Type B pancreatic cell (in vitro differentiated cells): Measurements from ENCODE around the gene PACSIN2. TPM values are rescaled to one million over a fixed set of nuclear protein-coding genes. Genes with fewer than 3 reads are reported as not detected.

Source experiments
- DNase-seq: peaks from one replicate; pipeline ENCODE4 v3.0.0; 2021; ENCODE audit warnings: mixed read lengths; ENCODE audit not compliant: unreplicated experiment; ENCODE audit errors: extremely low spot score
- H3K27ac Mint-ChIP-seq: 2 replicates; pipeline ENCODE4 v1.8.0; 2021; ENCODE audit warnings: mild to moderate bottlenecking, mixed read lengths
- H3K27me3 Mint-ChIP-seq: 2 replicates; pipeline ENCODE4 v1.8.0; 2021; ENCODE audit warnings: mixed read lengths
- H3K36me3 Mint-ChIP-seq: 2 replicates; pipeline ENCODE4 v1.8.0; 2021; ENCODE audit warnings: mixed read lengths
- H3K4me1 Mint-ChIP-seq: one replicate; pipeline ENCODE4 v1.8.0; 2021; ENCODE audit warnings: mixed read lengths; ENCODE audit not compliant: unreplicated experiment
- H3K4me3 Mint-ChIP-seq: 2 replicates; pipeline ENCODE4 v1.8.0; 2021; ENCODE audit warnings: mild to moderate bottlenecking, mixed read lengths
- H3K9me3 Mint-ChIP-seq: 2 replicates; pipeline ENCODE4 v1.8.0; 2021; ENCODE audit warnings: mixed read lengths
- CTCF ChIP-seq: fragments of 200-600 bp; sonication (generic); conservative IDR thresholded peaks from 2 replicates; pipeline ENCODE4 v1.5.0; 2021; ENCODE audit warnings: antibody characterized with exemption, mild to moderate bottlenecking
- total RNA-seq: library from RNA; stranded (reverse); gene quantifications from 2 replicates; pipeline ENCODE4 v1.2.1, GENCODE V29; 2021; ENCODE audit warnings: low replicate concordance

PACSIN2 gene
- total RNA-seq, 1 donor from 2014 or later, result 53.4 TPM

- no peak for DNase-seq
- TF ChIP-seq CTCF, result no peak
- Mint-ChIP-seq H3K36me3 (peaks cover 15% of the 10 kb centered on the region), H3K27ac (peak overlapping the region; percentile 88), H3K4me3 (no peak overlapping the region), H3K27me3 (no peaks in the 10 kb centered on the region), H3K9me3 (no peaks in the 10 kb centered on the region), H3K4me1 (no peaks in the 10 kb centered on the region)
These were observed 127.1 kb downstream of the PACSIN2 start for GRCh38 chr22:42887523-42888507.

- H3K4me1 Mint-ChIP-seq, result no peaks in the 10 kb centered on the region
- no peaks in the 10 kb centered on the region for H3K27me3 Mint-ChIP-seq
- no peak for TF ChIP-seq CTCF
- no peaks in the 10 kb centered on the region for H3K9me3 Mint-ChIP-seq
- DNase-seq, result no peak
- H3K36me3 Mint-ChIP-seq, result peaks cover 15% of the 10 kb centered on the region
- peak overlapping the region; percentile 88 for H3K27ac Mint-ChIP-seq
- no peak overlapping the region for H3K4me3 Mint-ChIP-seq
These were observed 127.8 kb downstream of the PACSIN2 start for GRCh38 chr22:42887120-42887519.

GRCh38 chr22:42885446-42885845 lies 129.5 kb downstream of the PACSIN2 start:
- Mint-ChIP-seq H3K9me3 (no peaks in the 10 kb centered on the region), H3K27me3 (no peaks in the 10 kb centered on the region), H3K4me3 (no peak overlapping the region), H3K27ac (no peak overlapping the region), H3K4me1 (no peaks in the 10 kb centered on the region), H3K36me3 (peaks cover 15% of the 10 kb centered on the region)
- DNase-seq, result no peak
- no peak for TF ChIP-seq CTCF

- H3K27ac Mint-ChIP-seq, result no peak overlapping the region
These were observed 130.2 kb downstream of the PACSIN2 start for GRCh38 chr22:42884616-42885375.

GRCh38 chr22:42883970-42884369 lies 131.0 kb downstream of the PACSIN2 start:
- Mint-ChIP-seq H3K4me1 (no peaks in the 10 kb centered on the region), H3K27me3 (no peaks in the 10 kb centered on the region), H3K9me3 (no peaks in the 10 kb centered on the region), H3K36me3 (peaks cover 11% of the 10 kb centered on the region), H3K27ac (no peak overlapping the region), H3K4me3 (no peak overlapping the region)
- TF ChIP-seq CTCF, result no peak
- DNase-seq, result no peak

More at GRCh38 chr22:42884616-42885375, 130.2 kb downstream of the PACSIN2 start:
- DNase-seq, result no peak
- Mint-ChIP-seq H3K9me3 (no peaks in the 10 kb centered on the region), H3K4me3 (no peak overlapping the region), H3K4me1 (no peaks in the 10 kb centered on the region), H3K27me3 (no peaks in the 10 kb centered on the region), H3K36me3 (peaks cover 15% of the 10 kb centered on the region)
- no peak for TF ChIP-seq CTCF
